ENCODE data around the gene HTT.

Gene HTT

DNA sequence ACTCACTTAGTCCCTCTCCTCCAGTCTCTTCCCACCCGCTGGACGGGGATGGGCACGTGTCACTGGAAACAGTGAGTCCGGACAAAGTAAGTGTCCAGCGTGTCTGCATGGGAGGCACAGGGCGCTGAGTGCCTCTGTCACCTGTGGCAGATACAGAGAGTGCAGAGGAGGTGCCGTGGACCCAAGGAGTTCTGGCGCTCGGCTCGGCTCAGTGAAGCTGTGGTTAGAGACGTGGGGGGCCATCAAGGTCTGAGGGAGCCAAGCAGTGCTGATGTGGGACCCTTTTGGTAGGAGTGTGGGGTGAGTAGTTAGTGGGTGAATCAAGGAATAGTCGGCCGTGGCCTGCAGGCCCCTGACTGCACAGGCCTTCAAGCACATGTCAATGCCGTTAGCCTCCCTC lies 134.3 kb downstream of the HTT start:
- no peak for DNase-seq (ENCODE audit: low read depth)
- H3K4me3 ChIP-seq (ENCODE audit: control insufficient read depth, low read depth, low read length) = no peak overlapping the region
- TF ChIP-seq, protein P1, sequence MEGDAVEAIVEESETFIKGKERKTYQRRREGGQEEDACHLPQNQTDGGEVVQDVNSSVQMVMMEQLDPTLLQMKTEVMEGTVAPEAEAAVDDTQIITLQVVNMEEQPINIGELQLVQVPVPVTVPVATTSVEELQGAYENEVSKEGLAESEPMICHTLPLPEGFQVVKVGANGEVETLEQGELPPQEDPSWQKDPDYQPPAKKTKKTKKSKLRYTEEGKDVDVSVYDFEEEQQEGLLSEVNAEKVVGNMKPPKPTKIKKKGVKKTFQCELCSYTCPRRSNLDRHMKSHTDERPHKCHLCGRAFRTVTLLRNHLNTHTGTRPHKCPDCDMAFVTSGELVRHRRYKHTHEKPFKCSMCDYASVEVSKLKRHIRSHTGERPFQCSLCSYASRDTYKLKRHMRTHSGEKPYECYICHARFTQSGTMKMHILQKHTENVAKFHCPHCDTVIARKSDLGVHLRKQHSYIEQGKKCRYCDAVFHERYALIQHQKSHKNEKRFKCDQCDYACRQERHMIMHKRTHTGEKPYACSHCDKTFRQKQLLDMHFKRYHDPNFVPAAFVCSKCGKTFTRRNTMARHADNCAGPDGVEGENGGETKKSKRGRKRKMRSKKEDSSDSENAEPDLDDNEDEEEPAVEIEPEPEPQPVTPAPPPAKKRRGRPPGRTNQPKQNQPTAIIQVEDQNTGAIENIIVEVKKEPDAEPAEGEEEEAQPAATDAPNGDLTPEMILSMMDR (conservative IDR thresholded peaks at IDR 0.05; ENCODE audit: control insufficient read depth, insufficient read depth, low read depth, low read length) = no peak

DNA sequence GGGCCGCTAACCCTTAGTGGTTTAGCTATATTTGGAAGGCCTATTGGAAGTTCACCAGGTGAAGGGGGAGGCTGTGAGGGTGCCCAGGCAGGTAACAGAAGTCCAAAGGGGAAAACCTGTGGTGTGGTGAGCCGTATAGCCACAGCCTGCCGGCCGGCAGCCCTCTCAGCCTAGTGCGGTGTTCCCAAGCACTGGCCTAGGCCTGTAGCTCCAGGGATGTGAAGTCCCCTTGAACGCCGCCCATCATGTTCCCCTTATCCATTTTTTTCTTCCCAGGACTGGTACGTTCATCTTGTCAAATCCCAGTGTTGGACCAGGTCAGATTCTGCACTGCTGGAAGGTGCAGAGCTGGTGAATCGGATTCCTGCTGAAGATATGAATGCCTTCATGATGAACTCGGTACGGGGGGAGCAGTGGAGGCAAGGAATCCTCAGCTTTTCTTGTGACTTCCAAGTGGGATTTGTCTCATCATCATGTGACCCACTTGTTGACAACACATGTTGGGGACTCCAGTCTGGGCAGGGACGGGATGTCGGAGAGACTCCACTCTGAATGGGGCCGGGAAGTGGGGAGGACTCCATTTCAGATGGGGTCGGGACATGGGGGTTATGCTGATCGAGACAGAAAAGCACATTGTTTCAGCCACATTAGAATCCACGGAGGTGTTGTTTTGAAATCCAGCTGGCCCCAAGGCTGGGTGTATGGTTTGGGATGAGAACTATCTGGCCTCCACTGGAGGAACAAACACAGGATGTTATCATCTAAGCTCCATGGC lies 135.3 kb downstream of the HTT start:
- H3K4me3 ChIP-seq (ENCODE audit: control insufficient read depth, low read depth, low read length) = no peak overlapping the region
- no peak for DNase-seq (ENCODE audit: low read depth)
- TF ChIP-seq, protein P1 (conservative IDR thresholded peaks at IDR 0.05; ENCODE audit: control insufficient read depth, insufficient read depth, low read depth, low read length) = no peak

DNA sequence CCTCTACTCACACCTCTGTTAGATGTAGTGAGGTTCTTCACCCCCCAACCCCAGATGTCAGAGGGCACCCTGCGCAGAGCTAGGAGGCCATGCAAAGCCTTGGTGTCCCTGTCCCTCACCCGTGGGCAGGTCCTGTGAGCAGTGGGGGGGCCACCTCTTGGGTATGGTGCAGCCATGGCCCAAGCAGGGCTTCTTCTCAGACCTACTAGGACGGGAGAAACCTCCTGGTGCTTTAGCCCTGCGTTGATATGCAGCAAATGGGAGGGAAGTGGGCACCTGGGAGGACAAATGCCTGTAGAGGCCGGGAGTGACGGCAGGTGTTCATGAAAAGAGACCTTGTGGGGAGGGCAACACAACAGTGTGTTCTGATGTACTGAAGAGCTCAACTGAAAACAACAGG lies 136.0 kb downstream of the HTT start:
- TF ChIP-seq, protein P1 (conservative IDR thresholded peaks at IDR 0.05; ENCODE audit: control insufficient read depth, insufficient read depth, low read depth, low read length) = no peak
- H3K4me3 ChIP-seq (ENCODE audit: control insufficient read depth, low read depth, low read length) = no peak overlapping the region
- DNase-seq (ENCODE audit: low read depth) = no peak

DNA sequence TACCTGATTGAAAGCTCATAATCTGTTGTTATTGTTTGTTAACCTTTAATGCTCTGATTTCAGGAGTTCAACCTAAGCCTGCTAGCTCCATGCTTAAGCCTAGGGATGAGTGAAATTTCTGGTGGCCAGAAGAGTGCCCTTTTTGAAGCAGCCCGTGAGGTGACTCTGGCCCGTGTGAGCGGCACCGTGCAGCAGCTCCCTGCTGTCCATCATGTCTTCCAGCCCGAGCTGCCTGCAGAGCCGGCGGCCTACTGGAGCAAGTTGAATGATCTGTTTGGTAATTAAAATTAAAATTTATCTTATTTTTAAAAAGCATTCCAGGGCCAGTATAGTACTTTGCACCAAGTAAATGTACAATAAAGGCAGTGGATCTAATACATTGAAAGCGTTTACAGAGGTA lies 137.4 kb downstream of the HTT start:
- no peak overlapping the region for H3K4me3 ChIP-seq (ENCODE audit: control insufficient read depth, low read depth, low read length)
- DNase-seq (ENCODE audit: low read depth) = no peak
- TF ChIP-seq, protein P1 (conservative IDR thresholded peaks at IDR 0.05; ENCODE audit: control insufficient read depth, insufficient read depth, low read depth, low read length) = no peak

DNA sequence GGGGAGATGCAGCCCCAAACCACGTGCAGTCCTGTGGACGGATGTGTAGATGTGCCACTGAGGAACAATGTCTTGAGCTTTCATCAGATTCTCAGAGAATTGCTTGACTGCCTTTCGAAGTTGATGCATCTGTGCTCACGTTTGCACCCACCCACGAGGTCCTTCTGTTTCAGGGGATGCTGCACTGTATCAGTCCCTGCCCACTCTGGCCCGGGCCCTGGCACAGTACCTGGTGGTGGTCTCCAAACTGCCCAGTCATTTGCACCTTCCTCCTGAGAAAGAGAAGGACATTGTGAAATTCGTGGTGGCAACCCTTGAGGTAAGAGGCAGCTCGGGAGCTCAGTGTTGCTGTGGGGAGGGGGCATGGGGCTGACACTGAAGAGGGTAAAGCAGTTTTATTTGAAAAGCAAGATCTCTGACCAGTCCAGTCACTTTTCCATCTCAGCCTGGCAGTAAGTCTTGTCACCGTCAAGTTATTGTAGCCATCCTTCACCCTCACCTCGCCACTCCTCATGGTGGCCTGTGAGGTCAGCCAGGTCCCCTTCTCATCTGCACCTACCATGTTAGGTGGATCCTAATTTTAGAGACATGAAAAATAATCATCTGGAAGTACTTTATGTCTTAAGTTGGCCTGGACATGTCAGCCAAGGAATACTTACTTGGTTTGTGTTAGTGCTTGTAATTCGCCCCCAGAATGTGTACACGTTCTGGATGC lies 138.1 kb downstream of the HTT start:
- H3K4me3 ChIP-seq (ENCODE audit: control insufficient read depth, low read depth, low read length) = no peak overlapping the region
- no peak for DNase-seq (ENCODE audit: low read depth)
- TF ChIP-seq, protein P1 (conservative IDR thresholded peaks at IDR 0.05; ENCODE audit: control insufficient read depth, insufficient read depth, low read depth, low read length) = no peak

DNA sequence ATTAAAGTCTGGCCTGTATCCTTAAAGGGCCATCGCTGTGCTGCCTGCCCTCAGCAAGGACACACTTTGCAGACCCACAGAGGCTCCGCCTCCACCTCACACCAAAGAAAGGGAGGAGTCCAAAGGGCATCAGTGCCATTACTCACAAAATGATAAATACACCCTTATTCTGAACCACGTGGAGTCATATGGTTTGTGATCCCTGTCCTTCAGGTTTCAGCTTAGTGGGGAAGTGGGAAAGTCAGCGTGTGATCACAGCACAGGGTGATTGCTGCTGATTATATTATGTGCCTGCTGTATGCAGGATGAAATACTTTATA lies 138.6 kb downstream of the HTT start:
- no peak for DNase-seq (ENCODE audit: low read depth)
- no peak overlapping the region for H3K4me3 ChIP-seq (ENCODE audit: control insufficient read depth, low read depth, low read length)
- TF ChIP-seq, protein P1 (conservative IDR thresholded peaks at IDR 0.05; ENCODE audit: control insufficient read depth, insufficient read depth, low read depth, low read length) = no peak

Data from fibroblast of mammary gland (primary cell).